ENCODE measurements around the gene TRPC4. TPM values are rescaled to one million over a fixed set of nuclear protein-coding genes. Genes with fewer than 3 reads are reported as not detected.
A peak's percentile ranks its signal among the peaks of the same experiment; 100 is the strongest.

The TRPC4 gene
- total and polyA plus RNA-seq, 7 donors: 0.03 to 0.59 (median 0.08) TPM

- DNase-seq (no peak), ATAC-seq (no peak)
- intact Hi-C loops (cut with DNase I): no loop called here
- Histone ChIP-seq H3K4me1 (no peaks in the 10 kb centered on the region), H3K27ac (no peak overlapping the region), H3K9me3 (no peaks in the 10 kb centered on the region), H3K36me3 (ENCODE audit: insufficient read depth in 1 of 2, low read depth in 1 of 2) (no peaks in the 10 kb centered on the region), H3K27me3 (ENCODE audit: insufficient read depth in 3 of 3, low read length in 2 of 3) (peaks cover 0 to 3% (median 0%) of the 10 kb centered on the region in 3 donors), H3K4me3 (no peak overlapping the region)
- WGBS, 3 donors: 90 to 97% (median 96%) methylated on average over 2 of the region's 2 CpGs
- TF ChIP-seq CTCF (IDR thresholded peaks at IDR 0.05): no peak
Measured at GRCh38 chr13:37641391-37641790, 228.2 kb downstream of the TRPC4 start.

GRCh38 chr13:37640499-37640898 is 229.1 kb downstream of the TRPC4 start:
- no peaks in the 10 kb centered on the region for H3K4me1 ChIP-seq
- TF ChIP-seq CTCF (IDR thresholded peaks at IDR 0.05): peak; percentile 14

GRCh38 chr13:37636701-37637100 is 232.9 kb downstream of the TRPC4 start:
- Histone ChIP-seq H3K36me3 (ENCODE audit: insufficient read depth in 1 of 2, low read depth in 1 of 2) (no peaks in the 10 kb centered on the region), H3K27ac (no peak overlapping the region), H3K9me3 (no peaks in the 10 kb centered on the region), H3K4me3 (no peak overlapping the region), H3K27me3 (ENCODE audit: insufficient read depth in 3 of 3, low read length in 2 of 3) (peaks cover 0 to 3% (median 0%) of the 10 kb centered on the region in 3 donors), H3K4me1 (no peaks in the 10 kb centered on the region)
- DNase-seq (no peak), ATAC-seq (no peak)
- TF ChIP-seq CTCF (IDR thresholded peaks at IDR 0.05): no peak
- intact Hi-C loops (cut with DNase I): no loop called here
- WGBS, 3 donors: 78 to 90% (median 89%) methylated on average over 8 of the region's 8 CpGs

More at GRCh38 chr13:37640499-37640898, 229.1 kb downstream of the TRPC4 start:
- ATAC-seq (no peak), DNase-seq (no peak)
- WGBS, 3 donors: 10 to 12% (median 11%) methylated on average over 2 of the region's 2 CpGs
- Histone ChIP-seq H3K9me3 (no peaks in the 10 kb centered on the region), H3K36me3 (ENCODE audit: insufficient read depth in 1 of 2, low read depth in 1 of 2) (no peaks in the 10 kb centered on the region), H3K4me3 (no peak overlapping the region), H3K27ac (no peak overlapping the region), H3K27me3 (ENCODE audit: insufficient read depth in 3 of 3, low read length in 2 of 3) (peaks cover 0 to 3% (median 0%) of the 10 kb centered on the region in 3 donors)
- intact Hi-C loops (cut with DNase I): no loop called here

GRCh38 chr13:37632294-37632693 is 237.3 kb downstream of the TRPC4 start:
- H3K4me3 ChIP-seq: no peak overlapping the region
- no peaks in the 10 kb centered on the region for H3K36me3 ChIP-seq (ENCODE audit: insufficient read depth in 1 of 2, low read depth in 1 of 2)
- intact Hi-C loops (cut with DNase I): no loop called here
- H3K27ac ChIP-seq: no peak overlapping the region
- ATAC-seq (no peak), DNase-seq (no peak)
- H3K4me1 ChIP-seq: no peaks in the 10 kb centered on the region
- H3K27me3 ChIP-seq (ENCODE audit: insufficient read depth in 3 of 3, low read length in 2 of 3): peaks cover 0 to 3% (median 0%) of the 10 kb centered on the region in 3 donors
- WGBS, 3 donors: 34 to 40% (median 35%) methylated on average over 5 of the region's 5 CpGs
- TF ChIP-seq CTCF (IDR thresholded peaks at IDR 0.05): no peak
- H3K9me3 ChIP-seq: no peaks in the 10 kb centered on the region

- H3K27ac ChIP-seq: no peak overlapping the region
- no peaks in the 10 kb centered on the region for H3K27me3 ChIP-seq (ENCODE audit: insufficient read depth in 3 of 3, low read length in 2 of 3)
- no peaks in the 10 kb centered on the region for H3K36me3 ChIP-seq (ENCODE audit: insufficient read depth in 1 of 2, low read depth in 1 of 2)
- ATAC-seq (no peak), DNase-seq (no peak)
- WGBS, 3 donors: 77 to 87% (median 83%) methylated on average over 4 of the region's 4 CpGs
- no peak overlapping the region for H3K4me3 ChIP-seq
- no peak for TF ChIP-seq CTCF (IDR thresholded peaks at IDR 0.05)
- H3K4me1 ChIP-seq: no peaks in the 10 kb centered on the region
- intact Hi-C loops (cut with DNase I): no loop called here
- H3K9me3 ChIP-seq: no peaks in the 10 kb centered on the region
Measured at GRCh38 chr13:37627428-37627827, 242.1 kb downstream of the TRPC4 start.
